SU-DHL-6 (cell line): ENCODE results near the gene NOL9.

Experiments
- H2AFZ ChIP-seq: fragments of 200-600 bp; sonication (generic); 2 replicates; pipeline ENCODE4 v1.6.1; 2014; ENCODE audit warnings: low read depth, mild to moderate bottlenecking, moderate library complexity, mixed read lengths, antibody characterized with exemption, low read length; ENCODE audit not compliant: severe bottlenecking
- H3F3A ChIP-seq: fragments of 200-600 bp; shearing (Covaris generic); 2 replicates; pipeline ENCODE4 v1.6.0; 2016; ENCODE audit warnings: antibody characterized with exemption, mild to moderate bottlenecking; ENCODE audit not compliant: insufficient read depth
- H3K27ac ChIP-seq: fragments of 200-600 bp; sonication (generic); 2 replicates; pipeline ENCODE4 v1.5.1; 2016; ENCODE audit warnings: low read depth, mild to moderate bottlenecking, low read length, moderate library complexity, mixed read lengths
- H3K27me3 ChIP-seq: fragments of 200-600 bp; sonication (generic), shearing (Covaris generic); 2 replicates; pipeline ENCODE4 v1.6.0; 2014; ENCODE audit warnings: mild to moderate bottlenecking, low read length
- H3K36me3 ChIP-seq: fragments of 200-600 bp; sonication (generic); 2 replicates; pipeline ENCODE4 v1.6.1; 2014; ENCODE audit warnings: mild to moderate bottlenecking, low read length, mixed read lengths
- H3K4me2 ChIP-seq: fragments of 300-600, 200-600 bp; shearing (Covaris generic), sonication (generic); 2 replicates; pipeline ENCODE4 v1.6.0; 2014; ENCODE audit warnings: low read length, low read depth, mild to moderate bottlenecking; ENCODE audit not compliant: poor library complexity, severe bottlenecking
- H3K4me3 ChIP-seq: fragments of 200-600 bp; sonication (generic); 2 replicates; pipeline ENCODE4 v1.5.1; 2014; ENCODE audit warnings: antibody characterized with exemption, low read length, mild to moderate bottlenecking, mixed read lengths; ENCODE audit not compliant: insufficient read depth, poor library complexity, severe bottlenecking
- H3K79me2 ChIP-seq: fragments of 200-600 bp; sonication (generic); 2 replicates; pipeline ENCODE4 v1.6.1; 2014; ENCODE audit warnings: mild to moderate bottlenecking, low read length, moderate library complexity; ENCODE audit not compliant: insufficient read depth
- H3K9ac ChIP-seq: fragments of 200-600 bp; sonication (generic); 2 replicates; pipeline ENCODE4 v1.7.0; 2014; ENCODE audit warnings: mild to moderate bottlenecking, low read length
- H3K9me2 ChIP-seq: fragments of 200-600 bp; sonication (generic); replicated peaks from 2 replicates; pipeline ENCODE4 v1.6.1; 2014; ENCODE audit warnings: low read length; ENCODE audit not compliant: insufficient read depth
- H3K9me3 ChIP-seq: fragments of 200-600 bp; sonication (generic); 2 replicates; pipeline ENCODE4 v1.6.1; 2014; ENCODE audit warnings: low read length, mixed read lengths; ENCODE audit not compliant: insufficient read depth
- H4K20me1 ChIP-seq: fragments of 200-600 bp; sonication (generic); 2 replicates; pipeline ENCODE4 v1.6.1; 2014; ENCODE audit warnings: low read depth, mild to moderate bottlenecking, antibody characterized with exemption, low read length, moderate library complexity, mixed read lengths
- EZH2phosphoT487 ChIP-seq: fragments of 200-600 bp; sonication (generic), shearing (Covaris generic); conservative IDR thresholded peaks from 2 replicates; pipeline ENCODE4 v1.6.1; 2018; ENCODE audit warnings: mild to moderate bottlenecking, antibody characterized with exemption, low read length, moderate library complexity, mixed read lengths
- TF ChIP-seq, protein P1 (sequence below): fragments of 200-600 bp; sonication (generic); IDR thresholded peaks from one replicate; pipeline ENCODE4 v1.5.1; 2017; ENCODE audit warnings: antibody characterized with exemption, mild to moderate bottlenecking, low read length, moderate library complexity; ENCODE audit not compliant: insufficient read depth, poor library complexity, severe bottlenecking

The NOL9 gene

GRCh38 chr1:6486433-6487011 lies 67.8 kb downstream of the NOL9 start:
- H3K36me3 ChIP-seq, result no peaks in the 10 kb centered on the region
- no peaks in the 10 kb centered on the region for H3F3A ChIP-seq
- TF ChIP-seq, protein P1, sequence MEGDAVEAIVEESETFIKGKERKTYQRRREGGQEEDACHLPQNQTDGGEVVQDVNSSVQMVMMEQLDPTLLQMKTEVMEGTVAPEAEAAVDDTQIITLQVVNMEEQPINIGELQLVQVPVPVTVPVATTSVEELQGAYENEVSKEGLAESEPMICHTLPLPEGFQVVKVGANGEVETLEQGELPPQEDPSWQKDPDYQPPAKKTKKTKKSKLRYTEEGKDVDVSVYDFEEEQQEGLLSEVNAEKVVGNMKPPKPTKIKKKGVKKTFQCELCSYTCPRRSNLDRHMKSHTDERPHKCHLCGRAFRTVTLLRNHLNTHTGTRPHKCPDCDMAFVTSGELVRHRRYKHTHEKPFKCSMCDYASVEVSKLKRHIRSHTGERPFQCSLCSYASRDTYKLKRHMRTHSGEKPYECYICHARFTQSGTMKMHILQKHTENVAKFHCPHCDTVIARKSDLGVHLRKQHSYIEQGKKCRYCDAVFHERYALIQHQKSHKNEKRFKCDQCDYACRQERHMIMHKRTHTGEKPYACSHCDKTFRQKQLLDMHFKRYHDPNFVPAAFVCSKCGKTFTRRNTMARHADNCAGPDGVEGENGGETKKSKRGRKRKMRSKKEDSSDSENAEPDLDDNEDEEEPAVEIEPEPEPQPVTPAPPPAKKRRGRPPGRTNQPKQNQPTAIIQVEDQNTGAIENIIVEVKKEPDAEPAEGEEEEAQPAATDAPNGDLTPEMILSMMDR, result peak; percentile 85
- TF ChIP-seq EZH2phosphoT487, result no peak
- no peak overlapping the region for H2AFZ ChIP-seq
- H3K27ac ChIP-seq, result no peak overlapping the region
- no peak overlapping the region for H3K4me3 ChIP-seq
- H3K79me2 ChIP-seq, result no peaks in the 10 kb centered on the region
- H3K9me2 ChIP-seq, result no peaks in the 10 kb centered on the region
- H3K4me2 ChIP-seq, result no peak overlapping the region
- no peaks in the 10 kb centered on the region for H3K9me3 ChIP-seq
- H3K27me3 ChIP-seq, result no peaks in the 10 kb centered on the region
- no peak overlapping the region for H3K9ac ChIP-seq
- no peaks in the 10 kb centered on the region for H4K20me1 ChIP-seq

DNA sequence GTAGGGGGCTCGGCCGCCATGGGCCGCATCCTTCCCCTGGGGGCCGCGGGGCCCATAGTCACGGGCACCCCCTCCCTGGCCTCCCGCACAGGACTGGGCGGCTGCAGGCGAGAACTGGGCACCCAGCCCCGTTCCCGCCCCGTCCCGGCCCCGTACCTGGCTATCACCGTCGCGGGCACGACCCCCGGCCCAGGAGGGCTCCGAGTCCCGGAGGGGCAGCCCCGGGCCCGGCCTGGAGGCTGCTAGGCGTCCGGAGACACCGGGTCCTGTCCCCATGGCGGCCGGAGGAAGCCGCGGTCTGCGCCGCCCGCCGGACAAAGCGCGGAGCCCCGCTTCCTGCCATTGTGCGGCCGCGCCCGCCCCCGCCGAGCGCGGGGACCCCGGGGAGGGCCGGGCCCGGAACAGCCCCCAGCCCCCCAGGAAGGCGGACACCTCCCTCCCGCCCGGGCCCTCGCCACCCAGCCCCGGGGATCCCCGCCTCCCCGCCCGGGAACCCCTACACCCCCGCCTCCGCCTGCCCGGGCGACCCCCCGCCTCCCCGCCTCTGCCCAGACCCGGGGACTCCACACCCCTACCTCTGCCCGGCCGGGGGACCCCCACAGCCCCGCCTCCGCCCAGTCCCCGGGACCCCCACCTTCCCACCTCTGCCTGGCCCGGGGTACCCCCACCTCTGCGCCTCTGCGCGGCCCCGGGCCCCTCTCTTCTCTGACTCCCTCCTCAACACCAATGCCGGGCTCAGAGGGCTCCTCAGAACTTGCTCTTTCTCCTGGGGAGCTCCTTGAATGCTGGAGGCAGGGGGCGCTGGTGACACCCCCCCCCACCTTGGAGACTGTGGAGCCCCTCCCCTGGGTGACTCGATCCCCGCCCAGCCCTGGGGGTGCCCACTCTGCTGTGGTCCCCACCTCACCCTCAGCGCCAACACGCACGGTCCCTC lies 68.9 kb downstream of the NOL9 start:
- no peaks in the 10 kb centered on the region for H3K9me2 ChIP-seq
- no peaks in the 10 kb centered on the region for H3K79me2 ChIP-seq
- H3K4me2 ChIP-seq, result no peak overlapping the region
- no peak overlapping the region for H2AFZ ChIP-seq
- H3K9me3 ChIP-seq, result no peaks in the 10 kb centered on the region
- H3K4me3 ChIP-seq, result no peak overlapping the region
- H3K9ac ChIP-seq, result no peak overlapping the region
- H3K27me3 ChIP-seq, result no peaks in the 10 kb centered on the region
- no peak overlapping the region for H3K27ac ChIP-seq
- no peaks in the 10 kb centered on the region for H4K20me1 ChIP-seq
- H3F3A ChIP-seq, result no peaks in the 10 kb centered on the region
- TF ChIP-seq, protein P1, result no peak
- no peak for TF ChIP-seq EZH2phosphoT487
- no peaks in the 10 kb centered on the region for H3K36me3 ChIP-seq

DNA sequence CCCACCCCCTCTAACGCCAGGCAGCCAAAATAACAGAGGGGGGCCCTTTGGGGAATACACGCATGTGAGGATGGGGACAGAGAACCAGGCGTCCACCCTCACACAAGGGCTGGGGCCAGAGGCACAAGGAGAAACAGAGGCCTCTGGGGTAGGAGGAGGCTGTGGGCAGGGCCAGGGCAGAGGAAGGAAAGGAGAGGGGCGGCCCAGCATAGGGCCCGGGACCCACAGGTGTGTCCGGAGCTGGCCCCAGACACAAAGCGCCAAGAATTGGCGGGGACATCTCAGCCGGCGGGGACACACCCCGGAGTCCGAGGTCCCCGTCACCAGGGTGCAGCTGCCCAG lies 69.5 kb downstream of the NOL9 start:
- no peaks in the 10 kb centered on the region for H3K9me3 ChIP-seq
- no peak overlapping the region for H3K9ac ChIP-seq
- no peak overlapping the region for H3K27ac ChIP-seq
- H3K9me2 ChIP-seq, result no peaks in the 10 kb centered on the region
- H3K36me3 ChIP-seq, result no peaks in the 10 kb centered on the region
- no peaks in the 10 kb centered on the region for H3K79me2 ChIP-seq
- H3K27me3 ChIP-seq, result no peaks in the 10 kb centered on the region
- H3K4me2 ChIP-seq, result no peak overlapping the region
- no peaks in the 10 kb centered on the region for H3F3A ChIP-seq
- TF ChIP-seq EZH2phosphoT487, result no peak
- TF ChIP-seq, protein P1, result no peak
- H4K20me1 ChIP-seq, result no peaks in the 10 kb centered on the region
- no peak overlapping the region for H3K4me3 ChIP-seq
- no peak overlapping the region for H2AFZ ChIP-seq
